Suppressor macrophage (primary cell): ENCODE data around the gene MRPL55.
A peak's percentile ranks its signal among the peaks of the same experiment; 100 is the strongest.

ENCODE experiments used
- DNase-seq, 4 experiments: peaks; one replicate each; pipeline ENCODE4 v3.0.0-alpha.2; 2020 to 2022

MRPL55 gene

DNA sequence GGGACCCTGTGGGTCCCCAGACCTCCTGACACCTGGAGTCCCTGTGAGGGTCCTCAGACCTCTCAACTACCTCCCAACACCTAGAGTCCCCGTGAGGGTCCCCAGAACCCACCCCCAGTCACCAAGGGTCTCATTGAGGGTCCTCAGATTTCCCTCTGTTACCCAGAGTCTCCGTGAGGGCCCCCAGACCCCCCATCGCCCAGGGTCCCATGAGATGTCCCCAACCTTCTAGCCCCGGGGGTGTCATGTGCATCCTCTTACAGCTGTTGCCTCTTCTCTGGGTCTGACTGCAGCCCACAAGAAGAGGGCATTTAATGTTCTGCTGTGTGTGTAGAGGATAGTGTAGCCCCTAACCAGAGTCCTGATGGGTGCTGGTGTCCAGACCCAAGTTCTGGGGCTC lies 38.7 kb upstream of the MRPL55 start:
- no peak for DNase-seq

DNA sequence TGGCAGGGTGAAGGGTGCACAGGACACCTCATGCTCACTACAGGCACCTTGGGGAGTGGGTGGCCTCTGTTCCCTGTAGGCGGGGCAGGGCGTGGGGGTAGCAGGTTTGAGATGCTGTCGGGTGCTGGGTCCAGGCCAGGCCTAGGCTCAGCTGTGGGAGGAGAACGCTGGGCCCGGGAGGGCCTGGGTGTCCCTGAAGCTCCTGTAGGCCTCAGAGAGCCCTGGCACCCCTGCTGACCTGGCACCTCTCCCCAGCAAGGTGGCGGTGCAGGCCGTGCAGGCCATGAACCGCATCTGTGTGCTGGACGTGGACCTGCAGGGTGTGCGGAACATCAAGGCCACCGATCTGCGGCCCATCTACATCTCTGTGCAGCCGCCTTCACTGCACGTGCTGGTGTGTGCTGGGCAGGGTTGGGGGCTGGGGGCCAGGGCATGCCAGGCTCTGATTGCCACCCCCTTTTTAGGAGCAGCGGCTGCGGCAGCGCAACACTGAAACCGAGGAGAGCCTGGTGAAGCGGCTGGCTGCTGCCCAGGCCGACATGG lies 38.1 kb upstream of the MRPL55 start:
- no peak for DNase-seq

DNA sequence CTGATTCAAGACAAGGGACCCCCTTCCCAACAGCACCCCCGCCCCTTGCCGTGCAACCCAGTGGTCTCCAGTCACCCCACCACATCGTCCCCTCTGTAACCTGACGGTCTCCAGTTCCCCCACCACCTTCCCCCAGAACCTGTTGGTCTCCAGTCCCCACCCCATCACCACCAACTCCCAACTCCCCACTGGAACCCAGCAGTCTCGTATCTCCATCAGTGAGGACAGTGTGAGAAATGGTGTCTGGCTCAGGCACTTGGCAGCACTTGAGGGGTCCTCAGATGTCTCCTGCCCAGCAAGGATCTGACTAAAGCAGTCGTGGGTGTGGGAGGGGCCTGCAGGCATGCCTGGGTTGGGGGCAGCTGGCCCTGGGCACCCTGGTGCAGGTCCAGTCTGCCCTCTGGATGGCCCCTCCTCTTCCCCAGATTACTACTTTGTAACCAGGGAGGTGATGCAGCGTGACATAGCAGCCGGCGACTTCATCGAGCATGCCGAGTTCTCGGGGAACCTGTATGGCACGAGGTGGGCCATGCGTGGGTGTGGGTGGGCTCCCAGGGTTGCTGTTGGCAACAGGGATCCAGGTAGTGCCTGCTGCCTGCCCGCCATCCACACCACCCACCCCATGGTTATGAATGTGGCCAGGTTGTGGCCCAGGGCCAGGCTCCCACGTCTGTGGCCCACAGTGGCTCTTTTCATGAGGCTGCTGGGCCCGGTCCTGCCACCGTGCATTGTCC lies 37.5 kb upstream of the MRPL55 start:
- DNase-seq = no peak

DNA sequence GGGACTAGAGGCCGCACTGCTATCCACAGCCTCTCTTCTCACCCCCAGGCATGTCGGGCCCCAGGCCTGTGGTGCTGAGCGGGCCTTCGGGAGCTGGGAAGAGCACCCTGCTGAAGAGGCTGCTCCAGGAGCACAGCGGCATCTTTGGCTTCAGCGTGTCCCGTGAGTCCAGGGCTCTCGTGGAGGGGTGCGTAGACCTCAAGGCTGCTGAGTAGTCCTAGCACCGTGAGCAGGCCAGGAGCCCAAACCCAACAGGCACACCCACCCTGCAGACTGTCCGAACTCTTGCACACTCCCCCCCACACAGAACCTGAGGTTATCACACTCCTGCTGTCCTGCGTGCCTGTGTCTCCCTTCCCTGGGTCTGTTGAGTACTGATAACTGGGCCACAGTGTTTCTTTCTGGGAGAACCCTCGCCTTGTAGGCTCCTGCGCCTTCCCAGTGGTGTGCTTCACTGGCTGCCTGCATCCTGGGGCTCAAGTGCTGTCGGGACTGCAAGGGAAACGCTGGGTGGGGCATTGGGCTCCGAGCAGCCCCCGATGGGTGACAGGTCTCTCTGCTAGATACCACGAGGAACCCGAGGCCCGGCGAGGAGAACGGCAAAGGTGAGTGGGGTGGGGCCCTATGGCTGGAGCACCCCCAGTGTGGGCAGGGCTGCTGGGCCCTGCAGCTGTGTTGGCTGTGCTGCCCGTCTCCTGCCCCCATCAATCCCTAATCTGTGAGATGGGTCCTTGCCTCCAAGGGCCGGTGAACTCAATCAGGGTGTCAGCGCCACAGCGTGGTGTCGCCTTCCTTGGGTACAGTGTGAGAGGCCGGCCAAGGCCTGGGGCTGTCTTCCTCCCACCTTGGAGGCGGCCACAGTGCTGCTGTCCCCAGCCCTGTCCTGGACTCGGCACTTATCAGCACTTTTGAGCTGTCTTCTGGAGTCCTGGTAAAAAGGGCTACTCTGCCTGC lies 36.6 kb upstream of the MRPL55 start:
- no peak for DNase-seq

DNA sequence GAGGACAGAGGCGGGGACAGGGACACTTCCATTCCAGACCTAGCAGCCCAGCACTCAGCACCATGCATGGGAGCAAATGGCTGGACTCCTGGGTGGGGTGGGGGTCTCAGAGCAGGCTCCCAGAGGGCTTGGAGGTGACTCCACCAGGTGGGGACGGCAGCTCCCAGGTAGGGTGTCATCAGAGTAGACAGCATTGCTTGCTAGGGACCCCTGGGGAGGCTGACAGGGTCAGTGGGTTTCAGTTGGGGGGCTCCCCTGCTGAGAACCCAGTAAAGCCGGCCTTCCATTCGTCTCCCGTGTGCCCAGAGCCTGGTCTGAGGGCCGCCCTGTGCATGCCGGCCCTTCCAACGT lies 35.9 kb upstream of the MRPL55 start:
- no peak for DNase-seq

DNA sequence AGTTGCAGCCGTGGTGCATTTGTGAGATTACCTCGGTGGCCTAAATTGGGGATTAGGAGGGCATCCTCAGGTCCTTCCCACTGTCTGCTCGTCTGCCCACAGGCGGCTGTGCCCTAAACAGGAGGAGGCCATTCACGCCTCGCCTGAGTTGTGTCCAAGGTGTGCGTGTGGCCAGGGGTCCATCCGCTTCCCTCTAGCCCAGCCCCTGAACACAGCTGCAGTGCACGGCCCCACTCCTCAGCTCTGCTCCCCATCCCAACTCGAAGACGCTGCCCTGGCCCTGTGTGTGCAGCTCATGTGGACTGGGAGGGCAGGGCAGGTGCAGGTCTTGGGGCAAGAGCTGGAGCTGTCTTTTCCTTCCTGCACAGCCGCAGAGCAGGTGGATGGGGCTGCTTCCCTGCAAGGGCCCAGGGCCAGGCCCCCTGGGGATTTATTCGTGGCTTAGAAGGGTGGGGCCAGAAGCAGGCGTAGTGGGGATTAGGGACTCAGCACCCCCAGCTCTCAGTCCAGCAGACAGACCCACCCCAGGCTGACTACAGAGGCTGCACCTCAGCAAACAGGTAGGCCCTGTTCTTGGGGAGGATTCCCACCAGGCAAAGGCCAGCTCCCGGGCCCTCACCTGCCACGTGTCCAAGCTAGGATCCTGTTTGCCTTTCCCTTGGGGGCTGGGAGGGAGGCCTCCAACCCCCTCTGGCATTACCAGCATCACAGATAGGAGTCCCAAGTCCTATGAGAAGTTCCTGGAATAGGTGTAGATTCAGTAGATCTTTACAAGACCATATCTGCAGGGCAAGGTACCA lies 35.3 kb upstream of the MRPL55 start:
- DNase-seq = no peak

DNA sequence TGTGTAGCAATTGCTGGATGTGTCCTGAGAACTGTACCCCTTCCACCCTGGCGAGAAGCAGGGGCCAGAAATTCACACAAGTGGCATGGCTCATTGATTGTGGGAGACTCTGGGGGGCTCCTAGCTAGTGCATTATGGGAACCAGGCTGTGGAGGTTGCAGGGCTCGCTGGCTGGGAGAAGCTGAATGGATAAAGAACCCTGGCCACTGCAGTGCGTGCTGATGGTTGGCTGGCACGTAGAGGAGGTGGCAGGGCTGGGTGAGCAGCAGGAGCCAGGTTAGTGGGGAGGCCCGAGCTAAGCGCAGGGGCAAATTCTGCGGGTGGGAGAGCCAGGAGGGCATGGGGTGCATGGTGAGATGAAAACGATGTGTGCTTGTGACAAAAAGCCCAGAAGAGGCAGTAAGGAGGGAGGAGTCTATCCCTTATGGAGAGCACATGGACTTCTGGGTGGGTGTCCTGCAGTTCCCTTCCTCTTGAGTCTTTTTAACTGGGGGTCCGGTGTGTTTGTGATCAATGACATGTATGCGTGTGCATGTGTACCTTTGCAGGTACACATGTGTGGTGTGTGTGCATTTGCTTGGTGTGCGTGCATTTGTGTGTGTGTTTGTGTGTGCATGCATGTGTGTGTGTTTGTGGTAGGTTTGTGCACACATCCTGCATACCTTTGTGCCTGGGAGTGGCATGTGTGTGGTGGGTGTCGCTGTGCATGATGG lies 34.5 kb upstream of the MRPL55 start:
- DNase-seq = no peak

DNA sequence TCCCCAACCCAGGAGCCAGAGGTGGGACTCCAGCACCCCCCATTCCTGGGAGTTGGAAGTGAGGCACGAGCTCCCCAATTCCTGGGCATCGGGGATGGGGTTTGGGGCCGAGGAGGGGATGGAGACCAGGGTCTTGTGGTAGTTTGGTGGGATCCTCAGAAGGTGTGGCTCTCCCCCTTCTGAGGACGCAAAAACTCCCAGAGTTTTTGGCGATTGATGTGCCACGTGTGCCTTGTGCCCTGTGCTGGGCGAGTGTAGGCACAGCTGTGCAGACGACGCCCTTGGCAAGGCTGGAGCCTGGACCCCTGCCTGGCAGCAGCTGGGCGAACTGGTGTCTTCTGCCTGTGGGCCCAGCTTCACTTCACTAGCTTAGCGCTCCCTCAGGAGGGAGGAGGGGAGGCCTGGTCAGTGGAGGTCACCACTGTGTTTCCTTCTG lies 33.6 kb upstream of the MRPL55 start:
- no peak for DNase-seq

DNA sequence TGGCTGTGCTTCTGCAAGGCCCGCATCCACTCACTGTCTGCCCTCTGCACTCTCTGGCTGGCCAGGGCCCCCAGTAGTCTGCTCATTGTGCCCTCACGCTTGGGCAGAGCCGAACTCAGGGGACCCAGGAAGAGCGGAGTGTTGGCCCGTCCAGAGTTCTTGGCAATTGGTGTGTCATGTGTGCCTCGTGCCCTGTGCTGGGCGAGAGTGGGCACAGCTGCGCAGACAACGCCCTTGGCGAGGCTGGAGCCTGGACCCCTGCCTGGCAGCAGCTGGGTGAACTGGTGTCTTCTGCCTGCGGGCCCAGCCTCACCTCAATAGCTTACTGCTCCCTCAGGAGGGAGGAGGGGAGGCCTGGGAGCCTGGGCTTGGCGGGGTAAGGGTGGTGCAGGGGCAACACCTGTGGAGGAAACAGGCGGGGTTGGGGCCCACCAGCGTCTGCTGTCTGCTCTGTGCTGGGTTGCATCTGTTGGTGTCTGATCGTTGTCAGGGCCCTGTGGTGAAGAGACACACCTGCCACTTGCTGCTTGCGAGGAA lies 33.1 kb upstream of the MRPL55 start:
- DNase-seq = no peak

DNA sequence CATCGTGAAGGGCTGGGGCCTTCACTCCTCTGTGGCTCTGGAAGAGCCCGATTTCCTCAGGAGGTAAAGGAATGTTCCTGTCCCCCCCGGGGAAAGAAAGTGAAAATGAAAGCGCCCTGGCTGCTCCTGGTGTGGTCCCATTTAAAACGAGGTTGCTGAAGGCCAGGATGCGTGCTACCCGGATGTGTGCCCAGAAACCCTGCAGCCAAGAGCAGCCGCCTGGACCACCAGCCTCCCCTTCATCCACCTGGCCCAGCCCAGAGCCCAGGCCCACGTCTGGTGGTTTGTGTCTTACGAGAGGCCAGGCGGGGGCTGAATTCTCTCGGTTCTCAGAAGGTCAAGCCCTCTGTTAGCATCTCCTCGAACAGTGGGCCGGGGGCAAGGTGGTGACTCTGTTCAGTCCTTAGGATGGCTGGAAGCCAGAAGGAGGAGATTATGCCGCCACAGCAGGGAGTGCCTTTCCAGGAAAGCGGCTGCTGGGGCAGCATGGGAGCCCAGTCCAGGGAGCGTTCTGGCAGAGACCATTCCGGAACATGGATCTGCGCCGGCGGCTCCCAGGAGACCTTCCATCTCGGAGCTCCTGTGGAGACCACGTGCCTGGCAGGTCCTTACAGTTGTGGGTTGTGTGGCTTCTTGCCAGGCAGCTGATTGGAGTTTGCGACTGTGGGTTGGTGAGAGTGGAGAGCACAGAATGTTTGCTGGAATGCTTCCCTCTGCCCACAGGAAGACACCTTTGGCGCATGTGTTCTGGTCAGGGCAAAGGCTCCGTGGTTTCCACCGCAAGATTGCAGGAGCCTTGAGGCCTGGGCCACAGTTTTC lies 32.3 kb upstream of the MRPL55 start:
- DNase-seq = peak in 2 of 4 experiments; percentile 16 to 24

DNA sequence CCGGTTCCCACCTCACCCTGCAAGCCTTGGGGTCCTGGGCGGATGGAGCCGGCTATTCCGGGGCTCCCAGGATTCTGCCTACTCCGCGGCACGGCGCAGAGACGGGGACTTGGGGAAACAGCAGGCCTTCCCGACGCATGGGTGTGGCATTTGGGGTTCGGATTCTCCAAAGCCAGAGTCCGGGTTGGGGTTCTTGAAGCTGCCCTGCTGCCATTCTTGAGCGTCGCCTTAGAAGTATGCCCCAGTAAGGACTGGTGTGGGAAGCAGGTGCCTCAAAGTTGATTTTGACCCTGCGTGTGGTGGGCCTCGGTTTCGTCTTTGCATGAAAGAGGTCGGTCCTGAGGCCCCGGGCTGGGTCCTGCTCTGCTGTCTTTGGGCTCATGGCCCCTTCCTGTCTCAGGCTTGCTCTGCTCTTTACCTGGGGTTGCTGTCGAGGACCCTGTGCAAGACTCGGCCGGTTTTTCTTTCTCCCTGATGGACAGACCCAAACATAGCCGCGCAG lies 31.7 kb upstream of the MRPL55 start:
- DNase-seq = peak in 1 of 4 experiments; percentile 24

DNA sequence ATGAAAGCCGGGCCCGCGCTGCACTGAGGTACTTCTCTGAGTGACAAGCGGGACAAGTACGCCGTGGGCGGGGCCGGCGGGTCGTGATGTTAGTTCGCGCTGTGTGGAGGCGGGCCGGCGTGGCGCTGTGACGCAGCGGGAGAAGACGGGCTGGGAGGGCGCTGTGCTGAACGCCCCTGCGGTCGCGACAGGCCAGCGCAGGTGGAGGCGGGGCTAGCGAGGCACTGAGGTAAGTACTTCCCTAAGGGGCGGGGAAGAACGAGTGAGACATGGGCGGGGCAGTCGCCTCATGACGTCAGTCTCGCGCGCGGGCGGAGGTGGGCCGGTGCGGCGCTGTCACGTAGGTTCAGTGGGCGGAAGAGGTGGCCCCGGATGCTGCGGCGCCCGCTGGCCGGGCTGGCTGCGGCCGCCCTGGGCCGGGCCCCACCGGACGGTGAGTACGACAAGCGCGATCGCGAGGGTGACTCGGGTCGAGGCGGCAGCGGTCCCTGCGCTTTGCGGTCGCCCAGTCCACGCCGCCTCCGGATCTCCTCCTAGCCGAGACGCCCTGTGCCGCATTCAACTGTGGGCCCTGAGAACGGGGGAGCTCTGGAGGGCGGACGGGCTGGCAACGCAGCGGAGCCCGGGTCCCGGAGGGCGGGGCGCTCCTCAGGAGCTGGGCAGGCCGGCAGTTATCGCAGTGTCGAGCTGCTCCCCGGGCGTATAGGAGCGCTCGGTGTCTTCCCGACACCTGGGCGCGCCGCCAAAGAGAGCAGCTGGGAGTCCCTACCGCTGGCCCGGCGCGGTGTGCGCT lies 31.0 kb upstream of the MRPL55 start, which contains the start of gene GUK1:
Gene GUK1, plus strand, starts transcription at position 349 of the 793 bp plus-strand sequence. Its CDS starts 24 bp downstream, at position 373.
- peak; percentile 100 for DNase-seq

DNA sequence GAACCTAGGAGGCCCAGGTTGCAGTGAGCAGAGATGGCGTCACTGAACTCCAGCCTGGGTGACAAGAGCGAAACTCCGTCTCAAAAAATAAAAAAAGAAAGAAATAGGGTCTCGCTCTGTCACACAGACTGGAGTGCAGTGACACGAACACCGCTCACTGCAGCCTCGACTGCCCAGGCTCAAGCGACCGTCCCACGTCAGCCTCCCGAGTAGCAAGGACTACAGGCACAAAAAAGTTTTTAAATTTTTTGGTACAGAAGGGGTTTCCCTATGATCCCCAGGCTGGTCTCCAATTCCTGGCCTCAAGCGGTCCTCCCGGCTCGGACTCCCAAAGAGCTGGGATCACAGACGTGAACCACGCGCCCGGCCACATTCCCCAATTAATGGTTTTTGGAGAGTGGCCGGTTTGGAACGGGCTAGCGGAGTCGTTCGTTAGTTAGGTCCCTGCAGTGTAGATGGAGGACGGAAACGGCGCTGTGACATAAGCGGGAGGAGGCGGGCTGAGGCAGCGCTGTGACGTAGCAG lies 30.4 kb upstream of the MRPL55 start:
- DNase-seq = no peak

DNA sequence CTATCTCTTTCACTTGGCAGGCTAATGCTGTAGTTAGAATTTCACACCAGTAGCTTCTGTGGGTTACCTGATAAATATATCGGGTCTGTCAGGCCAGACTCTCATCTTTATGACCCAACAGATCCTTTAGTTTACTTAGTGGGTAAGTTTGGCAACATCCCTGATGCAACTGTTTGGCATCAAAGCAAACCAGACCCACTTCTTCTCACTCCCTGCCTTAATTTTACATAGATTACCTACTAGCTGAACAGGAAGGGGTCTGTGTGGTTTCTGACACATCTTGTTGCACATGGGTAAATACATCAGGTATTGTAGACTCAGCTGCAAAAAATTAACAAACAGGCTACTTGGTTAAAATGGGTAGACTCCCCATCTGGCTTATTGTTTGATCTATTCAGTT lies 27.8 kb upstream of the MRPL55 start:
- DNase-seq = no peak

DNA sequence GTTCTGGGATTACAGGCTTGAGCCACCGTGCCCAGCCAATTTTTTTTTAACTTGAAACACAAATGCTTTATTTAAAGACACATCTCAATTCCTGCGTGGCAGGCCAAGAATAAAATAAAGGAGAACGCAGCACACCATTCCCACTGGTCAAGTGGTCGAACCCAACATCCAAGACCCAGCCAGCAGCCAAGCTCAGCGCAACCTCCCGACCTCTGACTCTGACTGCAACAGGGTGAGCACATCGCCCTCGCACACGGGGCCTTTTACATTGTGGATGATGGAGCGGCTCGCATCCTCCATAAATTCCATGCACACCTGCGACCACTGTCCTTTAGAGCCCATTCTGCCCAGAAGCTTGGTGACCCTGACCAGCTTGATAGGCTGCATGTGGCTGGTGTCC lies 25.5 kb upstream of the MRPL55 start:
- DNase-seq = no peak

DNA sequence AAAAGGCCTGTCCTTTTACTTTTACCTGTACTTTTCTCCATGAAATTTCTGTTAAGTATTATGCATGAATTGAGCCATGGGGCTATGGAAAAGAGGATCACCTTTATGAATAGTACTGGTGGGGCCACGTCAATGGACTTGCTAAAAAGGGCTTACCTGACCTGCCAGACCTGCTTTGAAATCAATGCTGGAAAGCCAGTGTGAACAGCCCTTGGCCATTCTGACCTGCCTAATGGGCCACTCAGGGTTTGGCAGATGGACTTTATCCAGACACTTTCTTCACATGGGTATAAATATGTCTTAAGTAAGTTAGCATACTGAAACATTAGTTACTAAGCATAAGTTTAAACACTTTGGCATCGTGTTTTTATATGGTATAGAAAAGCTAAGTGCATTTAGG lies 22.7 kb upstream of the MRPL55 start:
- no peak for DNase-seq

DNA sequence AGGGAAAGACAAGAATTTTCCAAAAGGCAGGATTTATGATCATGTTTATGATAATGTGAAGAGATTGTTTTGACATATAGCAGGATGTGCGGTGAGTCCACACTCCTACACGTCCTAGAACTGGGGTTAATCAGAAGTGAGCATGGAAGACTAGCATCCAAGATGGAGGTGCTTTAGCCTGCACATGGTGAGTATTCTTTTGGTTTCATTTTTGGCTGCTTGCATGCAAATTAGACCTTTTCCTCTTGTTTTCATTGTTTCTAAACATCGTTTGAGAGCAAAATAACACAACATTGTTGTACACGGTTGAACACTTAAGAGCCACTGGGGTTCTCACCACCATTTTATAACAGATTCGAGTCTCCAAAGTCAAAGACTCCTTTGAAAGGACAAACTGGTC lies 16.1 kb upstream of the MRPL55 start:
- DNase-seq = no peak

DNA sequence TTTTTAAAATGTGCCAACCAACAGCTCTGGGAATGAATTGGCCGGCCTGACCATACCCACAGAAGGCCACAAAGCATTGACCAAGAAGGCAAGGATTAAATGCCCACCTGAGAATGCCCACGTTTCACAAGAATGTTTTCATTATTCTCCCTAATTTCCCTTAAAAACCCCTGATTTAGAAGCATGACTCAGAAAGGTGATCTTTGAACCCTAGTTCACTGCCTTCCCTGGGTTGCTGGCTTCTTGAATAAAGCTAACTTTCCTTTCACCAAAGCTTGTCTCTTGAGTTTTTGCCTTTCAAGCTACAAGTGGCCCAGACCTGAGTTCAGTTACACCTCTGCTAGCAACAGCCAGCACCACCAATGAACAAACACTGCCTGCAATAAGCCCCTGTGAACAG lies 14.4 kb upstream of the MRPL55 start:
- no peak for DNase-seq

DNA sequence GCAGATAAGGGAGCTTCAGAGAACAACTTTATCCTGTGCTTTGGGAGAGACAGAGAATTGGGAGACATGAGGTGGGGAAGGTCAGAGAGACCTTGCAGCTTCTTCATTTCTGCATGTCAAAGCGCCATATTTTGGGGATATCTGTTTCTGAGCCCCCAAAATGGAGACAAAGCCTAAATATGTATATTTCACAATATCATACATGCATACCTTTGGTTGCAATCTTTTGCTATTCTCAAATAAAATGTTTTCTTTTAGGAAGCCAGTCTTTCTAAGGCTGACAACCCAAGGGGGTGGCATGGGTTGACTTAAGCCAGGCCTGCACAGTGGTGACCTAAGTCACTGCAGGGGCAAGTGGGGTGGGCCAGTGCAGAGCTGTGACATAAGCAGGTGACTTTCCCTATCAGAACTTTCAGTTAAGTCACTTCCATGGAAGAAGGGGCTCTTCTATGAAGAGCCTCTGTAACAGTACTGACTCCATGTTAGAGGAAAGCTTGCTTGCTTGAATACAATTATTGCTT lies 13.9 kb upstream of the MRPL55 start:
- no peak for DNase-seq
